GM12801 (cell line): ENCODE data around the gene RAB35.

Experiments
- TF ChIP-seq, protein P1 (sequence below): IDR thresholded peaks from one replicate; pipeline ENCODE4 v1.5.1; 2011; ENCODE audit warnings: control low read depth; ENCODE audit not compliant: insufficient read length; ENCODE audit errors: extremely low read depth

RAB35 gene

DNA sequence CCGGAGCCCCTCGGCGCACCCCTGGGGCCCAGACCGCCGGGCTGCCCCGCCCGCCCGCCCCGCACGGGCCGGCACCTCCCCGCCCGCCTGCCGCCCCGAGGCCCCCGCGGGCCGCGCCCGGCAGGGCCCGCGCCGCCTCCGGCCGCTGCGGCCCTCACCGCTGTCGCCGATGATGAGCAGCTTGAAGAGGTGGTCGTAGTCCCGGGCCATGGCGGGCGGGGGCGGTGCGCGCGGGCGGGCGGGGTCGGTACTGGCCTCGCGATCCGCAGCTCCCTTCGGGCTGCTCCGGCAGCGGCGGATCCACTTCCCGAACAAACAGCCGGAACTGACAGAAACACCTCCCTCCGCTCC lies at the start of gene RAB35:
RAB35 (minus strand) TSS at position 313 of the 351 bp plus-strand sequence; CDS start at position 210, 103 bp downstream.
- TF ChIP-seq, protein P1, sequence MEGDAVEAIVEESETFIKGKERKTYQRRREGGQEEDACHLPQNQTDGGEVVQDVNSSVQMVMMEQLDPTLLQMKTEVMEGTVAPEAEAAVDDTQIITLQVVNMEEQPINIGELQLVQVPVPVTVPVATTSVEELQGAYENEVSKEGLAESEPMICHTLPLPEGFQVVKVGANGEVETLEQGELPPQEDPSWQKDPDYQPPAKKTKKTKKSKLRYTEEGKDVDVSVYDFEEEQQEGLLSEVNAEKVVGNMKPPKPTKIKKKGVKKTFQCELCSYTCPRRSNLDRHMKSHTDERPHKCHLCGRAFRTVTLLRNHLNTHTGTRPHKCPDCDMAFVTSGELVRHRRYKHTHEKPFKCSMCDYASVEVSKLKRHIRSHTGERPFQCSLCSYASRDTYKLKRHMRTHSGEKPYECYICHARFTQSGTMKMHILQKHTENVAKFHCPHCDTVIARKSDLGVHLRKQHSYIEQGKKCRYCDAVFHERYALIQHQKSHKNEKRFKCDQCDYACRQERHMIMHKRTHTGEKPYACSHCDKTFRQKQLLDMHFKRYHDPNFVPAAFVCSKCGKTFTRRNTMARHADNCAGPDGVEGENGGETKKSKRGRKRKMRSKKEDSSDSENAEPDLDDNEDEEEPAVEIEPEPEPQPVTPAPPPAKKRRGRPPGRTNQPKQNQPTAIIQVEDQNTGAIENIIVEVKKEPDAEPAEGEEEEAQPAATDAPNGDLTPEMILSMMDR, result no peak

DNA sequence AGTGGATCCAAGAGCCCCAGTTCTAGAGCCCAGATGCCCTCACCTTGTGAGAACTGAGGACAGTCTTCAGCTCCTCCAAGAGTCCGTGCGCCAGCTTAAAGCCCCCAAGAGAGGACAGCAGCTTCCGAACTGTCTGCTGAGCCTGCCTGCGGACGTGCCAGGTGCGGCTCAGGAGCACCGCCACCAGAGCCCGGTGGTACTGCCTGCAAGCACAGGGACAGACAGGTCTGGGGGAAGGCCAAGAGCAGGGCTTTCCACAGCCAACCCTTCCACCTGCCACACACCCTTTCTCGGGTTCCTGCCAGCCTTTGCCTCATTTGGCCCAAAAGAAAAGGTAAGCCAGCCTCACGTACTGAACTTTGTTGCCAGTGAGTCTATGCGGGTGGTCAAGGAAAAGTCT lies 47.7 kb upstream of the RAB35 start:
- TF ChIP-seq, protein P1, result no peak

DNA sequence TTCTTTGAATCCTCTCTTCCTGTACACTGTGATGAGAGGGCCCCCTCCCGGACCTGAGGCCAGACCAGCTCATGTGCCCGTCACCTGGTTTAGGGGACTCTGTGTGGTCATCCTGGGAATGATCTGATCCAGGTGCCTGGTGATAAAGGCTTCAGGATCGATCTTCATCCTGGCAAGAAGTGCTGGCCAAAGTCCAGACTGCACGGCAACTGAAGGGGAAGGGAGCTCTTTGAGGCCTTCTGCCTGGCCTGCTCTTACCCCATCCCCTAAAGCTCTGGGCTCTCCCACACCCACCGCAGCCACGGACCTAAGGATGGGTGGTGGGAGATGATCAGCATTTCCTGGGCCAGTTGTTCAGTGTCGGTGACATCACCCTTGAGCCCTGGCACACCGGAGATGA lies 46.2 kb upstream of the RAB35 start:
- TF ChIP-seq, protein P1, result no peak

DNA sequence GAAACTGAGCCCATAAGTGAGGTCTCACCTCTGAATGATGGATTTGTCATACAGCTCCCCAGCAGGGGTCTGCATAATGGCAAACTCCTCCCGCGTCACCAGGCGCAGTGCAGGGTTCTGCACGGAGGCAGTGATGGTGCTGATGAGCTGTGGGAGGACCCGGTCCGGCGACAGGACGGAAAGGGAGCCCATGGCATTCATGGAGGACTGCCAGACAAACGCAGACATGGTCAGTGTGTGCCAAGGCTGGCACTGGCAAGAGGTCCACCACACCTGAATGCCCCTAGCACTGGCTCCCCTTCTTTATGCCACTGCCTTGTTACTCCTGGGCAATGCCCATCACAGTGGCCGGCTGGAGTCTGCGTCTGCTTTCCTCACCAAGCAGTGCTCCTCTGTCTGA lies 45.3 kb upstream of the RAB35 start:
- TF ChIP-seq, protein P1, result no peak

DNA sequence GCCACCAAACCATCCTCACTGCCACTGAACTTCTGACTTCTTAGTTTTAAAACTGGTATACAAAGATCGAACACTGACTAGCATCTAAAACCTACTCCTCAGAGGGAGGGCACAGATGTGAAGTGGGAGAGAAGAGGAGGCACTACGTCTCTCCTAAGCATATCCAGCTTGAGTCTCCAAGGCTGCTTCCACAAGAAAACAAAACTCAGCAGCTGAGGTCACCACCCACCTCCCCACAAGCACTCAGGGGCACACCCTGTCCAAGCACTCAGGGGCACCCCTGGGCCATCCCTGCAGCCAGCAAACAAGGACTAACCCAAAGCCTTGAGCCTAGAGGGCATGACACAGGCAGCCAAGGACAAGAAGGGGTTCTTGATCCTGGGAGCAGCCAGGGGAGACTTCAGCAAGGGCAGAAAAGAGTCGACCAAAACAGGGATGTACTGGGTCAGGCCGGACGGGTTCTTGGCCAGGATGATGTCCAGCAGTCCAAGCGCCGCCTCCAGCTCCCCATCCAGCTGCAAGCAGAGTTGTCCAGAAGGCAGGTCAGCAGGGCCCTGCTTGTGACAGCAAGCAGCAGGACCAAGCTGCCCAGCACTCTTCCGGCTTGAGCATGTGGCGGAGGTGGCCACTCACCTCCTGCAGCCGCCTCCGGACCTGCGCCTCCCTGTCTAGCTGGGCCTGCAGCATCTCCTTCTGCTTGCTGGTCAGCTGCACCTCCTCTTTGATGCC lies 43.1 kb upstream of the RAB35 start:
- TF ChIP-seq, protein P1, result no peak

DNA sequence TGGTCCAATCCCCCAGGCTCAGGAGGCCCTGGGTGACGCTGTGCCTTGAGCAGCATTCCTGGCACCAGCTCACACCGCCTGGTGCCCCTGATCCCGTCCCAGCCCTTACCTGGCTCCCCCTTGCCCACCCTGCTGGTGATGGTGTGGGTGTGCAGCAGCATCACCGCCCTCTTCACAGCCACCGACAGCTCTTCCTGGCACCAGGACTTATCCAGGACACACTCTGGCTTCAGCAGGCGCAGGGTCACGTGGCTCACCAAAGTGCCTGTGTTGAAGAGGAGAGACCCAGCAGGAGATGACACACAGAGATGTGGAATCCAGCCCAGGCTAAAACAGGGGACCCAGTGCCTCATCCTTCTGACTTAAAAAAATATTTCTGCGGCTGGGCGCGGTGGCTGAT lies 41.8 kb upstream of the RAB35 start:
- TF ChIP-seq, protein P1, result no peak

GRCh38 chr12:120157678-120158077 lies 41.1 kb upstream of the RAB35 start:
- TF ChIP-seq, protein P1, result no peak
